B cell (primary cell): ENCODE measurements around the gene FRMD8. TPM values are rescaled to one million over a fixed set of nuclear protein-coding genes. Genes with fewer than 3 reads are reported as not detected.

Source experiments
- ATAC-seq: fragments of 200-7000 bp; cut with Tn5 transposase; one replicate; pipeline ENCODE4 v1.10.0; 2021; ENCODE audit warnings: low read depth, mild to moderate bottlenecking, moderate number of reproducible peaks, moderate library complexity
- CTCF ChIA-PET: fragments of 350-600 bp; sonication (Branson Sonifier 250); formaldehyde crosslinking; loops from one replicate; lab custom pipeline; 2021; ENCODE audit warnings: antibody characterized with exemption, inconsistent platforms; lab: Charles Lee
- POLR2A ChIA-PET: fragments of 350-600 bp; sonication (Branson Sonifier 250); formaldehyde crosslinking; loops from one replicate; lab custom pipeline; 2021; ENCODE audit warnings: antibody characterized with exemption; lab: Charles Lee
- DNase-seq: peaks from one replicate; pipeline ENCODE4 v3.0.0; 2013
- H2AFZ ChIP-seq: 2 replicates; pipeline ENCODE4 v1.6.1; 2012; ENCODE audit warnings: mild to moderate bottlenecking, low read depth, low read length; ENCODE audit not compliant: insufficient read depth, poor library complexity, severe bottlenecking
- H3K27ac ChIP-seq, 2 donors: 1 replicate in 1 of 2; 2 replicates in 1 of 2; pipeline ENCODE4 v1.5.1; 2012 to 2013; ENCODE audit warnings: low read length in 2 of 2, mild to moderate bottlenecking in 2 of 2, moderate library complexity in 1 of 2
- H3K27me3 ChIP-seq, 4 experiments: fragments of 200-600 bp in 1 of 4; sonication (generic) in 1 of 4; replicated peaks in 1 of 4; 1 replicate in 2 of 4; 2 replicates in 2 of 4; pipeline versions ENCODE4 v1.6.1 to v1.7.0; 2013 to 2016; ENCODE audit warnings: low read length in 3 of 4, mild to moderate bottlenecking in 2 of 4, mixed read lengths in 1 of 4, moderate library complexity in 1 of 4; ENCODE audit not compliant: insufficient read depth in 4 of 4, control insufficient read depth in 3 of 4; ENCODE audit errors: control extremely low read depth in 1 of 4
- H3K36me3 ChIP-seq, 2 experiments: replicated peaks in 1 of 2; 1 replicate in 1 of 2; 2 replicates in 1 of 2; pipeline versions ENCODE4 v1.6.1 to v1.7.1; 2013; ENCODE audit warnings: low read length in 1 of 2; ENCODE audit not compliant: insufficient read depth in 2 of 2, control insufficient read depth in 1 of 2; ENCODE audit errors: control extremely low read depth in 1 of 2, extremely low read depth in 1 of 2
- H3K4me1 ChIP-seq, 2 donors: fragments of 200-600 bp in 1 of 2; sonication (generic) in 1 of 2; 1 replicate in 1 of 2; 2 replicates in 1 of 2; pipeline versions ENCODE4 v1.5.1 to v1.6.1; 2013 to 2017; ENCODE audit warnings: low read length in 2 of 2; ENCODE audit not compliant: control insufficient read depth in 2 of 2, insufficient read depth in 2 of 2
- H3K4me2 ChIP-seq: replicated peaks from 2 replicates; pipeline ENCODE3; 2012; ENCODE audit warnings: mild to moderate bottlenecking, low read depth, low read length; ENCODE audit not compliant: poor library complexity, severe bottlenecking
- H3K4me3 ChIP-seq, 5 experiments: fragments of 200-600 bp in 1 of 5; sonication (generic) in 1 of 5; 1 replicate in 3 of 5; 2 replicates in 2 of 5; pipeline versions ENCODE4 v1.5.1 to v1.7.0; 2011 to 2016; ENCODE audit warnings: low read length in 4 of 5, mild to moderate bottlenecking in 4 of 5, low read depth in 2 of 5, control low read depth in 1 of 5, moderate library complexity in 1 of 5; ENCODE audit not compliant: insufficient read depth in 1 of 5; ENCODE audit errors: control extremely low read depth in 1 of 5, extremely low read depth in 1 of 5
- H3K79me2 ChIP-seq: fragments of 200-600 bp; sonication (generic); one replicate; pipeline ENCODE4 v1.6.0; 2016; ENCODE audit warnings: low read length; ENCODE audit not compliant: control insufficient read depth, insufficient read depth
- H3K9ac ChIP-seq: fragments of 200-600 bp; sonication (generic); 2 replicates; pipeline ENCODE4 v1.6.1; 2017; ENCODE audit warnings: mild to moderate bottlenecking, low read length, moderate library complexity
- H3K9me3 ChIP-seq, 3 donors: one replicate each; pipeline versions ENCODE4 v1.6.1 to v1.7.1; 2013; ENCODE audit warnings: low read length in 2 of 3; ENCODE audit not compliant: control insufficient read depth in 2 of 3, insufficient read depth in 1 of 3; ENCODE audit errors: control extremely low read depth in 1 of 3
- H4K20me1 ChIP-seq: 2 replicates; pipeline ENCODE4 v1.6.0; 2012; ENCODE audit warnings: mild to moderate bottlenecking, low read length; ENCODE audit not compliant: insufficient read depth, control insufficient read depth, poor library complexity, severe bottlenecking
- H3K27ac Mint-ChIP-seq: one replicate; pipeline ENCODE4 v1.8.0; 2021; ENCODE audit warnings: mixed read lengths
- H3K27me3 Mint-ChIP-seq: one replicate; pipeline ENCODE4 v1.8.0; 2021; ENCODE audit warnings: mixed read lengths
- H3K4me1 Mint-ChIP-seq: one replicate; pipeline ENCODE4 v1.8.0; 2021; ENCODE audit warnings: mixed read lengths
- H3K4me3 Mint-ChIP-seq: one replicate; pipeline ENCODE4 v1.8.0; 2021; ENCODE audit warnings: mixed read lengths
- H3K9me3 Mint-ChIP-seq: one replicate; pipeline ENCODE4 v1.8.0; 2022; ENCODE audit warnings: mixed read lengths; ENCODE audit not compliant: insufficient read depth
- EZH2 ChIP-seq: IDR thresholded peaks from 2 replicates; pipeline ENCODE4 v1.6.1; 2012; ENCODE audit warnings: borderline replicate concordance, low read depth, mild to moderate bottlenecking, moderate library complexity, low read length; ENCODE audit not compliant: insufficient read depth, poor library complexity, severe bottlenecking
- WGBS: methylation state at CpG from one replicate; pipeline ENCODE4 v1.1.5; 2013; ENCODE audit warnings: missing lambda C conversion rate; ENCODE audit not compliant: insufficient coverage; 5-methylcytosine and 5-hydroxymethylcytosine counted together
- intact Hi-C: fragments of 100-400 bp; cut with micrococcal nuclease; formaldehyde crosslinking; loops from one replicate; pipeline ENCODE4 v1.10.0; 2022
- polyA plus RNA-seq: library from polyadenylated mRNA; depleted of rRNA; stranded (reverse); fragments of >200 nt; gene quantifications from 2 replicates; pipeline ENCODE4 v1.2.3, GENCODE V29; 2012
- total RNA-seq, 2 donors: library from RNA; stranded (reverse); fragments of 120-200 nt in 1 of 2; gene quantifications; 1 replicate in 1 of 2; 2 replicates in 1 of 2; pipeline versions ENCODE4 v1.2.3 to v1.2.4, GENCODE V29; 2013 to 2022
- TF ChIP-seq, protein P1 (sequence below): fragments of 200-600 bp; IDR thresholded peaks from one replicate; pipeline ENCODE4 v1.8.0; 2022; ENCODE audit warnings: antibody characterized with exemption, mild to moderate bottlenecking

The FRMD8 gene
- total and polyA plus RNA-seq, 2 donors (not counting 1 experiment from before 2014, with no cell fraction given) = 44.3 to 73.6 TPM

DNA sequence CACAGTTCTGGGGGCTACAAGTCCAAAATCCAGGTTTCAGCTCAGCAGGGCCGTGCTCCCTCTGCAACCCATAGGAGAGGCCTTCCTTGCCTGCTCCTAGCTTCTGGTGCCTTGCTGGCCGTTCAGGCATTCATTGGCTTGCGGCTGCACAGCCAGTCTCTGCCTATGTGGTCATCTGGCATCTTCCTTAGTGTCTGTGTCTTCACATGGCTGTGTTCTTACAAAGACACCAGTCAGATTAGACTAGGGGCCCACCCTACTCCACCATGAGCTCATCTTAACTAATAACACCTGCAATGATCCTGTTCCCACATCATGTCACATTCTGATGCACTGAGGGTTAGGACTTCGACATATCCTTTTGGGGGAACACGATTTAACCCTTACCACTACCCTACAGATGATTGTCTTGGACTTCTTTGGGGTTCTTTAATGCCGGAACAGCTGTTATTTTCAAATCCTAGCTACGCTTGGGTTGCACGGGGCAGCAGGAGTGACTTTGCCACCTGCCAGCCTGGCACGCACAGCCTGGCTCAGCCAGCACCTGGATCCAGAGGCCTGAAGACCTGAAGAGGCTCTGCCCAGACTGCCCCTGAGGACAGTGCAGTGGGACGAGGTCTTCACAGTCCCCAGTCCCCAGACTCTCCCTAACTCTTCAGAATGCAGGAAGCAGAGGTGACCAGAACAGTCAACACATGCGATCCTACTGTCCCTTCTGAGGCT lies 28.5 kb downstream of the FRMD8 start:
- no peaks in the 10 kb centered on the region for H3K27me3 ChIP-seq
- H3K9me3 ChIP-seq = no peaks in the 10 kb centered on the region
- no peak overlapping the region for H3K27ac ChIP-seq
- peaks cover 41 to 48% of the 10 kb centered on the region in 2 donors for H3K4me1 ChIP-seq
- DNase-seq = no peak
- peak overlapping the region; percentile 32 for H3K27ac Mint-ChIP-seq
- ATAC-seq = no peak
- 90% methylated on average over 11 of the region's 11 CpGs for WGBS
- CTCF ChIA-PET = interaction anchor here (0.6 to 14.9 kb wide), 12 partner anchors 9 to 676 kb away, joined by 3 to 541 read pairs (median 24); partner anchors contain the start of genes MALAT1 and SLC25A45
- H2AFZ ChIP-seq = no peak overlapping the region
- POLR2A ChIA-PET = interaction anchor here (0.6 to 16.5 kb wide), 14 partner anchors 8 to 86 kb away, joined by 3 to 1159 read pairs (median 5); partner anchors contain the start of genes FRMD8, MALAT1 and SLC25A45
- intact Hi-C loops = no loop called here
- no peak overlapping the region for H3K4me3 ChIP-seq
- no peaks in the 10 kb centered on the region for H3K9me3 Mint-ChIP-seq
- no peak overlapping the region for H3K4me2 ChIP-seq
- H3K36me3 ChIP-seq = peaks cover 4 to 23% of the 10 kb centered on the region in 2 experiments
- H4K20me1 ChIP-seq = no peaks in the 10 kb centered on the region
- no peaks in the 10 kb centered on the region for H3K27me3 Mint-ChIP-seq
- no peak for TF ChIP-seq EZH2
- TF ChIP-seq, protein P1, sequence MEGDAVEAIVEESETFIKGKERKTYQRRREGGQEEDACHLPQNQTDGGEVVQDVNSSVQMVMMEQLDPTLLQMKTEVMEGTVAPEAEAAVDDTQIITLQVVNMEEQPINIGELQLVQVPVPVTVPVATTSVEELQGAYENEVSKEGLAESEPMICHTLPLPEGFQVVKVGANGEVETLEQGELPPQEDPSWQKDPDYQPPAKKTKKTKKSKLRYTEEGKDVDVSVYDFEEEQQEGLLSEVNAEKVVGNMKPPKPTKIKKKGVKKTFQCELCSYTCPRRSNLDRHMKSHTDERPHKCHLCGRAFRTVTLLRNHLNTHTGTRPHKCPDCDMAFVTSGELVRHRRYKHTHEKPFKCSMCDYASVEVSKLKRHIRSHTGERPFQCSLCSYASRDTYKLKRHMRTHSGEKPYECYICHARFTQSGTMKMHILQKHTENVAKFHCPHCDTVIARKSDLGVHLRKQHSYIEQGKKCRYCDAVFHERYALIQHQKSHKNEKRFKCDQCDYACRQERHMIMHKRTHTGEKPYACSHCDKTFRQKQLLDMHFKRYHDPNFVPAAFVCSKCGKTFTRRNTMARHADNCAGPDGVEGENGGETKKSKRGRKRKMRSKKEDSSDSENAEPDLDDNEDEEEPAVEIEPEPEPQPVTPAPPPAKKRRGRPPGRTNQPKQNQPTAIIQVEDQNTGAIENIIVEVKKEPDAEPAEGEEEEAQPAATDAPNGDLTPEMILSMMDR = no peak
- H3K4me3 Mint-ChIP-seq = peak overlapping the region; percentile 96
- H3K4me1 Mint-ChIP-seq = peaks cover 46% of the 10 kb centered on the region
- peaks cover 75% of the 10 kb centered on the region for H3K79me2 ChIP-seq
- no peak overlapping the region for H3K9ac ChIP-seq
